H1 (cell line): Measurements from ENCODE around the gene SCN10A.

Experiments
- BACH1 ChIP-seq: IDR thresholded peaks from 2 replicates; pipeline ENCODE4 v1.6.1; 2012; ENCODE audit warnings: low read length, improper control_type of control experiment
- CBX5 ChIP-seq: fragments of 300-800, 300-1000 bp; sonication (generic); IDR thresholded peaks from 2 replicates; pipeline ENCODE4 v1.7.1; 2016; ENCODE audit warnings: antibody characterized with exemption, low read length, low read depth
- CEBPB ChIP-seq: IDR thresholded peaks from 2 replicates; pipeline ENCODE4 v1.6.1; 2012; ENCODE audit warnings: low read depth, low read length
- EZH2 ChIP-seq: fragments of 200-600 bp; sonication (generic); IDR thresholded peaks from 2 replicates; pipeline ENCODE4 v1.7.1; 2012; ENCODE audit warnings: low read depth, mild to moderate bottlenecking, moderate library complexity, low read length, inconsistent platforms; ENCODE audit not compliant: severe bottlenecking
- KDM1A ChIP-seq: fragments of 200-600, 300-600 bp; sonication (generic); IDR thresholded peaks from 2 replicates; pipeline ENCODE4 v1.7.1; 2016; ENCODE audit warnings: mild to moderate bottlenecking, low read length, borderline replicate concordance
- POLR2AphosphoS5 ChIP-seq: IDR thresholded peaks from 2 replicates; pipeline ENCODE4 v1.6.1; 2011; ENCODE audit warnings: low read depth, low read length
- RFX5 ChIP-seq: IDR thresholded peaks from 2 replicates; pipeline ENCODE4 v1.6.1; 2011; ENCODE audit warnings: low read depth, low read length, improper control_type of control experiment, borderline replicate concordance
- RNF2 ChIP-seq: fragments of 200-900, 300-1000 bp; sonication (generic); IDR thresholded peaks from 2 replicates; pipeline ENCODE4 v1.7.1; 2016; ENCODE audit warnings: borderline replicate concordance, low read depth, mild to moderate bottlenecking, antibody characterized with exemption, low read length; ENCODE audit not compliant: poor library complexity, severe bottlenecking; ENCODE audit errors: missing control alignments
- SP1 ChIP-seq: IDR thresholded peaks from 2 replicates; pipeline ENCODE4 v1.6.1; 2011; ENCODE audit warnings: low read depth, low read length
- SRF ChIP-seq: IDR thresholded peaks from 2 replicates; pipeline ENCODE4 v1.6.1; 2011; ENCODE audit warnings: mild to moderate bottlenecking, low read depth, low read length, moderate library complexity
- YY1 ChIP-seq: IDR thresholded peaks from 2 replicates; pipeline ENCODE4 v1.6.1; 2011; ENCODE audit warnings: low read depth, mild to moderate bottlenecking, low read length
- TF ChIP-seq, protein P1 (sequence below), 3 experiments: IDR thresholded peaks; 1 replicate in 2 of 3; 2 replicates in 1 of 3; pipeline versions ENCODE4 v1.5.1 to v1.6.1; 2011; ENCODE audit warnings: low read length in 3 of 3, mild to moderate bottlenecking in 3 of 3, inconsistent platforms in 2 of 3, low read depth in 1 of 3, moderate library complexity in 1 of 3; ENCODE audit not compliant: insufficient read depth in 1 of 3; ENCODE audit errors: control extremely low read depth in 1 of 3

DNA sequence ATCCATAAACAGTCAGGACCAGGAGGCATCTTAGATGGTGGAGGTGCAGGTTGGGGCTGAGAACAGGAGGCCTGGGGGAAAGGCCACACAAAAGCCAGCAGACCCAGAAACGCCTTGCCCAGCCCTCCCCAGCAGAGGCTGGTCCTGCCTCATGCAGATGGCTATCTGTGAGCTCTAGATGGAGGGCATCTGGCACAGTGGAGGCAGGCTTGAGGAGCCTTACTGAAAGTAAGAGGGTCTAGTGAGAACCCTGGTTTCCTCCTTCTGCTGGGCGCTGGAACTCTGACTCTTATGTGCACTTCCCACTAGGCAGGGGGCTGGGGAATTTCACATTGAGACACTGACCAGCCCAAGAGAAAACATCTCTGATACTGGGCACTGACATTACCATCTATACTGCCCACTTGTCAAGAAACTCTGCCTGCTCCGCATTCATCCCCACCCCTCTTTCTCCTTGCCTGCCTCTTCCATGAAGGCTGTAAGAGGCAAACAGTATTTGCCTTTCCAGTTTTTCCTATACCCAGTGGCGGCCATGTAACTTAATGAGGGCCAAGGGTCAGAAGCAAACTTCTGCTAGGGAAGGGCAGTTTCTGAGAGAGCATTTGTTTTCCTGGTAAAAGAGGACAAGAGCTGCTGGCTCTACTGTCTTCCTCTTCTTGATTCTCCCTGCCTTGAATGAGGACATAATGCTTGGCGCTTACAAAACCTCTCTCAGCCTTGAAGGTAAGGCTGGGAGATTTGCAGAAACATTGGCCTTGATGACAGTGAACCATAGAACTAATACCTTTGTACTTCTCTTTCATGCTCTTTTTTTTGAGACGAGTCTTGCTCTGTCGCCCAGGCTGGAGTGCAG, 162.1 kb downstream of the SCN10A start:
- TF ChIP-seq RNF2 (no peak), KDM1A (no peak), POLR2AphosphoS5 (no peak), SP1 (no peak), CBX5 (no peak), CEBPB (no peak), SRF (no peak), YY1 (no peak), EZH2 (no peak), RFX5 (no peak), BACH1 (no peak)
- TF ChIP-seq, protein P1, sequence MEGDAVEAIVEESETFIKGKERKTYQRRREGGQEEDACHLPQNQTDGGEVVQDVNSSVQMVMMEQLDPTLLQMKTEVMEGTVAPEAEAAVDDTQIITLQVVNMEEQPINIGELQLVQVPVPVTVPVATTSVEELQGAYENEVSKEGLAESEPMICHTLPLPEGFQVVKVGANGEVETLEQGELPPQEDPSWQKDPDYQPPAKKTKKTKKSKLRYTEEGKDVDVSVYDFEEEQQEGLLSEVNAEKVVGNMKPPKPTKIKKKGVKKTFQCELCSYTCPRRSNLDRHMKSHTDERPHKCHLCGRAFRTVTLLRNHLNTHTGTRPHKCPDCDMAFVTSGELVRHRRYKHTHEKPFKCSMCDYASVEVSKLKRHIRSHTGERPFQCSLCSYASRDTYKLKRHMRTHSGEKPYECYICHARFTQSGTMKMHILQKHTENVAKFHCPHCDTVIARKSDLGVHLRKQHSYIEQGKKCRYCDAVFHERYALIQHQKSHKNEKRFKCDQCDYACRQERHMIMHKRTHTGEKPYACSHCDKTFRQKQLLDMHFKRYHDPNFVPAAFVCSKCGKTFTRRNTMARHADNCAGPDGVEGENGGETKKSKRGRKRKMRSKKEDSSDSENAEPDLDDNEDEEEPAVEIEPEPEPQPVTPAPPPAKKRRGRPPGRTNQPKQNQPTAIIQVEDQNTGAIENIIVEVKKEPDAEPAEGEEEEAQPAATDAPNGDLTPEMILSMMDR (IDR thresholded peaks at IDR 0.05; ENCODE audit: control extremely low read depth in 1 of 3, insufficient read depth in 1 of 3, low read depth in 1 of 3, low read length in 3 of 3) = no peak
